HG03571 (cell line): Measurements from ENCODE around the gene NAP1L5.

Experiments
- ATAC-seq: cut with Tn5 transposase; IDR thresholded peaks from one replicate; pipeline ENCODE4 v1.9.1; 2021; ENCODE audit not compliant: unreplicated experiment

The NAP1L5 gene

DNA sequence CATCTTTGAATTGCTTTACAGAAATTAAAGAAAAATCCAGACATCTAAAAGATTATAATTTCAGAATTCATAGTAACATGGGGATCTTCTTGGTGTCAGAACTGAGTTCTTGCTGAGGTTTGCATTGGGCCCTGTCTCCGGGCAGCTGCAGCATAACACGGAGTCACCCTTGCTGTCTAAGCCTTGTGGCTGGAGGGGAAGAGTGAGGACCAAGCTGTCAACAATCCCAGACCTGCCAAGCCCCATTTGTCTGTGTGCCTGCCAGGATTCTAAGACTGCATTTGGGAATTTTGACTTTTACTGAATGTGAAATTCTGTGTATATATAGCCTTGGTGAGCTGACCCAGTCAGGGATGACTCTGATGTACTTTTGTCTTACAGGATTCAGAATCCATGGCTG lies 25.2 kb upstream of the NAP1L5 start:
- ATAC-seq = no peak

DNA sequence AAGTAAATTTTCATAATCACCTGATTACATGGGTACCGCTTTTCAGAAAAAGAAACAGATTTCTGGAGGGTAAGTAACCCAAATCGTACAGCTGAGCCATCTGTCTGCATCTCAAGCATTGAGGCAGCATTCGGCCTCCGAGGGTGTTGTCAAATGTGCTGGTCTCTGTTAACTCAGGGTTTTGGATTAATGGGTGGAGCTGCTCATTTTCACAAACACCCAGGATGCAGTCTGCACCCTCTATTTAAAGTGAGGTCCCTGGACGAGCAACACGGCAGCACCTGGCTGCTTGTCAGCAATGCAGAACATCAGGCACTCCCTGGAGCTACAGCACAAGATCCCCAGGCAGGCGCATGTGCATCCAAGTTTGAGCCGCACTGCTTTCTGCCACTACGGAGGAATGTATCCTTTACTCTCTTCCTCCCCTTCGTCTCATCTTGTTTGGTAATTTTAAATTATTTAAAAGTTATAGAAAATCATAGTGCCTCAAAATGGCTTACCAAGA lies 24.7 kb upstream of the NAP1L5 start:
- no peak for ATAC-seq

- ATAC-seq = no peak
Observed at GRCh38 chr4:88720451-88721428, 23.1 kb upstream of the NAP1L5 start.

DNA sequence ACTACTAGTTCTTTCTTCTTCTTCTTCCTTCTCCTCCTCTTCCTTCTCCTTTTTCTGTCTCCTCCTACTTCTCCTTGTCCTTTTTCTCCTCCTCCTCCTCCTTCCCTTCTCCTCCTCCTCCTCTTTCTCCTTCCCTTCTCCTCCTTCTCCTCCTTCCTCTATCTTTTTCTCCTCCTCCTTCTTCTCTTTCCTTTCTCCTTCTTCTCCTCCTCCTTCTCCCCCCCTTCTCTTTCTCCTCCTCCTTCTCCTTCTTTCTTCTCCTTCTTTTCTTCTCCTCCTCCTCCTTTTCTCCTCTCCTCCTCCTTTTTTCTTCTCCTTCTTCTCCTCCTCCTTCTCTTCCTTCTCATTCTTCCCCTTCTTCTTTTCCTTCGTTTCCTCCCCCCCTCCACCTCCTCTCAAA lies 21.8 kb upstream of the NAP1L5 start:
- ATAC-seq = no peak

GRCh38 chr4:88718098-88718497 lies 20.5 kb upstream of the NAP1L5 start:
- no peak for ATAC-seq

DNA sequence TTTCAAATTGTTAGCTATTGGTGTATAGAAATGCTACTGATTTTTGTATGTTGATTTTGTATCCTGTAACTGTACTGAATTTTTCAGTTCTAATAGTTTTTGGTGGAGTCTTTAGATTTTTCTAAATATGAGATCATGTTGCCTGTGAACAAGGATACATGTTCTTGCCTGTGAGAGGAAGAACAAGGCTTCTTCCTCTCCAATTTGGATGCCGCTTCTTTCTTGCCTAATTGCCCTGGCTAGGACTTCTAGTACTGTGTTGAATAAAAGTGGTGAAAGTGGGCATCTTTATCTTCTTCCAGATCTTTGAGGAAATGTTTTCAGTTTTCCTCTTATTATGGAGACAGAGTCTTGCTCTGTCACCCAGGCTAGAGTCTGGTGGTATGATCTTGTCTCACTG lies 16.2 kb upstream of the NAP1L5 start:
- ATAC-seq = no peak

GRCh38 chr4:88709989-88710388 lies 12.4 kb upstream of the NAP1L5 start:
- ATAC-seq = no peak

DNA sequence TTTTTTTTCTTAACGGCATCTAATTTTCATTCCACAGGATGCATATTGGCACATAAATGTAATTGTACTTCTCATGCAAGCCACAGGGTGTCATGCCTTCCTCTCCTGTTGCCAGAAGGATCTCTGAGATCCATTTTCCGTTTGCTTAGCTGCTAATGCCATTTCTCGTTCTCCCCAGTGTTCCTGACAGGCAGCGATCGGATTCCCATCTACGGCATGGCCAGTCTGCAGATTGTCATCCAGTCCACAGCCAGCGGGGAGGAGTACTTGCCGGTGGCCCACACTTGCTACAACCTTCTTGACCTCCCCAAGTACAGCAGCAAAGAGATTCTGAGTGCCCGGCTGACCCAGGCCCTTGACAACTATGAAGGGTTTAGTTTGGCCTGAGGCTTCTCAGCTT lies 8.9 kb upstream of the NAP1L5 start:
- no peak for ATAC-seq

DNA sequence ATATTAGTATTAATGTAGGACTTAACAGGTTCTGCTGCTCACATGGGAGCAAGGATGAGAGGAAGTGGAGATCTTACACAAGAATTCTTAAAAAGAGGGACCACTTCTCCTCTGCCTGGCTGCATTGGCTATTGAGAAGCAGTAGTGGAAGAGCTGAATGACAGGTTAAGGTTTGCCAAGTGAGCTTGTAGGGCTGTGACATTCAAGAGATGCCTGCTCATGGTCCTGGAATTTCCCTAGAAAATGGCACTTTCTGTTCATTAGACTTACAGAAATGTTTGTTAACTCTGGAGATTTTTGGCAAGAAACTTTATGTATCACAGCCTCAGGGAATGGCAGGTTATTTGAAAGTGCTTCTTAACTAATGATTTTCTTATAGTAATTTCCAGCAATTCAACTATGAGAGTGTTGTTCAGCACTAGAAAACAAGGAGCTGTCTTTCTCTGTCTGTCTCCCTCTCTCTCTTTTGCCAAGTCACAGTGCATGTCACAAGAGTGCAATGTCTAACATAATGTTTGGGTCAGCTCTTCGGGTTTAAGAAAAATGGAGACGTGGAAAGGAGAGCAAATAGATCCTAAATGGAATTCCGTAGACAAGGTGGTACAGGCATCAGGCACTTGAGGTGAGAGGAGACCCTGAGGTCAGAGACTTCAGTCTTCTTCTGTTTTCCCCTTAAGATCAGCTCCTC lies 8.3 kb upstream of the NAP1L5 start:
- no peak for ATAC-seq

DNA sequence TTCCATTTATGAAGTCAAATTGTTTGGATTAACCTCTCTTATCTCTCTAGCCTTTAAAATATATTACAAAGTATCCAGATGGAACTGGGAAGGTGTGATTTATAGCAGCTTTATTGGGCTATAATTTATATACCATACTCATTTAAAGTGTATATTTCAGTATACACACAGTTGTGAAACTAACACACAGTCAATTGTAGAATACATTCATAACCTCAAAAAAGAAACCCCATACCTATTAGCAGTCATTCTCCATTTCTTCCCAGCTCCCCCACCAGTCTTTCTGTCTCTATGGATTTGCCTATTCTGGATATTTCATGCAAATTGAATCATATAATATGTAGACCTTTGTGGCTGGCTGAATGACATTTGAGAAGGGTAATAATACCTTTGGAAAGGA lies 7.6 kb upstream of the NAP1L5 start:
- ATAC-seq = no peak

DNA sequence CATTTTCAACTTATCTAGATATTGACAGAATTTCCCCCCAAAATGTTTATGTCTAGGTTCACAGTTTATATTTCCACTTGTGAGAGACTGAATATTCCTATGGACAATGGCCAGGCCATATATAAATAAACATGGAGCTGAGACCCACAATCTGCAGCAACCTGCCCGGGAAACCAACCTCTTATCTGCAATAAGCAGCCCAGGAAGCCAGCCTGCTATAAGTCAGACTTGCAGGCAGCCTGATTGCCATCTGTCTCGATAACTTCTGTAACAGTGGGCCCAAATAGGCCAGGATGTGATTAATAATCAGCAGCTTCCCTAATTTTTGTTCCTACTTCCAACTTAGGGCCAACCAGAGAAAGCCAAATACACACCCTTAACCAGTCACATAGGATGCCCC lies 5.2 kb upstream of the NAP1L5 start:
- no peak for ATAC-seq

DNA sequence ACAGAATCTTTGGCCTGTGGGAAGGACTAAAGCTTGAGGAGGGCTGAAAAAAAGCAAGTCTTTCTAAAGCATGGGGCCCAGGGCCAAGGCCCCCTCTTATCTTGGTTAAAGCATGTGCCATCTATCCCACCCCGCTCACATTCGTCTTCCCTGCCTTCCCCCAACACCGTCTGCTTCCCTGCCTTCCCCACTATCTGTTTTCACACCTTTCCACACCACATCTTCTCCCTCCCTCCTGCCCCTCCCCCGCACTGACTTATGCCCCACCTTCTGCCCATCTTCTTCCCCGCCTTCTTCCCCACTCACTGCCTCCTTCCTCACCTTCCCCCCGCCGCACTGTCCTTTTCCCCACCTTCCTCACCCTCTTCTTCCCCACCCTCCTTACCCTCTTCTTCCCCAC lies 890 bp upstream of the NAP1L5 start:
- no peak for ATAC-seq

- ATAC-seq = no peak
Observed at GRCh38 chr4:88697141-88697540, 488 bp downstream of the NAP1L5 start.

DNA sequence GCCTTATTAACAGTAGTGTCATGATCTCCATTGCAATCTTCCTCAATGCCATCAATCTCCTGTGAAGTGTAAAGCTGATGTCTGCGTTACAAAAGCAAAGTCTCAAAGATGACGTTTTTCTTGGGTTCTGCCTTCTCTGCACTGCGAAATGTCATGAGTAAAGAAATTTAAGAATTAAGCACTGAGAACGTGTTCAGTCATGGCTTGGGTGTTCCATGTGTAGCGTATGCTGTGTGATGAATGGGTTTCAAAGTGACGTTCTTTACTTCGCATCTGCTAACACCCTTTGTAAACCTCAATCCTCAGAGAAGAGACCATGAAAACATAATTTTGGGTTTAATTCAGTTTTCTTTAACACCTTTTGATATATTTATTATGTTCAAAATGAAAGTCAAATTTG lies 999 bp downstream of the NAP1L5 start:
- no peak for ATAC-seq

DNA sequence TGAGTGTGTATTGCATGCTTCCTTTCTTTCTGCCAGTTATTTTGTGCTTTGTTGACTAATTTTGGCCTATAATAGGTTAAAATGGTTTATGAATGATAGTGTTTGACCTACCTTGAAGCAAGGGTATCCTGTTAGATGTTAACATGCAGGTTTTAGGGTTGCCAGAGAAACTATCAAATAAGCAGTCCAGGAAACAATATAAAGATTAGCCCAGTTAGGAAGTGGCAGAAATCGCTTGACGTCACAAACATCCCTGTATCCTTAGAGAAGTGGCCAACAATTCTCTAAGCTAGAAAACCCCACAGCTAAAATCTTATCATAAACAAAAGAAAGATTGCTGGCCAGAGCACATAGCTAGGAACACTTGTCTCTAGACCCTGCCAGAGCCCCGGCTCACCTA lies 3.8 kb downstream of the NAP1L5 start:
- ATAC-seq = no peak

DNA sequence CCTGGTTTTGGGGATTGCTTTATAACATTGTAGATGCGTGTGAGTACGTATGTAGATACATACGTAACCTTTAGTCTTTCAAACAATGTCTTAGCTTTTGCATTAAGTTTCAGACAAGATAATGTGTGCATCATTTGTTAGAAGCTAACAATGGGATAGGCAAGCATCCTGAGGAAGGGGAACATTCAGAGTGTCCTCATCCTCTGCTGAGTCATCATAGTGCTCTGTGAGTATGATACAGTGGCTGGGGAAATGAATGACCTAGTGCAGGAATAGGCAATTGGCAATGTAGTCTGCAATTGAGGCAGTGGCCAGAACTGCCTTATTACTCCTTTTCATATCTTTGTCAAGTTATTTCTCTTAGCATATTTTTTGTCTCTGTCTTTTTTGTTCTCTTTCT lies 7.3 kb downstream of the NAP1L5 start:
- no peak for ATAC-seq

- no peak for ATAC-seq
Observed at GRCh38 chr4:88681209-88681608, 16.4 kb downstream of the NAP1L5 start.

DNA sequence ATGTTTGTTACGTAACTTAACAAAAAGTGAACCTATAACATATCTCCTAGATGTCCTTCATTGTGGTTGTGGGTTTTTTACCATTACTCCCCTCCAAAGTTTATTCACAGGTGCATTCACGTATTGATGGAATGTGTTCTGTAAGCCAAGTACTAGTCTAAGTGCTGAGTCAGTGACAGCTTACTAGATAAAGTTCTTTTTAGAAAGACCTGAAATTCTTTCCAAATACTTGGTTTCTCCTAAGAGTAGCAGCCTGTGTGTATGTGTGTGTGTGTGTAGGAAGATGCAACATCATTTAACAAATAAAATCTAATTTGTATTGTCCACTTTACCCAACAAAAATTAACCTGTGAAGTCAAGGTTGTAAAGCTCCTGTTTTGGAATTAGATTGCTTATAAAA lies 22.1 kb downstream of the NAP1L5 start:
- no peak for ATAC-seq

DNA sequence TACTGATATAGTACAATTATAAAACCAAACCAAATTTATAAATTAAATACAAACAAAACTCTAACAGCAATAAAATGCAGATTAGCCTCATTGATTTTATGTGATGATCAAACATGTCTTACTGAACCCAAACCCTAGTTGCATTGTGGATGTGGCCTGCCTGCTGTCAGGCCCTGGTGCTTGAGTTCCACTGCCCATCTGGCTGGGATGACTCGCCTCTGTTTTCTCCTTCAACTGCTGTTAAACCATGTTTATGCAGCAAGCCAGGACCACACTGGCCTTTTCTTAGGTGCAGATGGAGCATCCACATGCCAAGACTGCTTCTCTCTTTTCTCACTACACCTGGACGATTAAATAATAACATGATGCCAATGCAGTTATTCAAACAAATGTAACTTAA lies 22.6 kb downstream of the NAP1L5 start:
- ATAC-seq = no peak

GRCh38 chr4:88674565-88674964 lies 23.1 kb downstream of the NAP1L5 start:
- no peak for ATAC-seq

- ATAC-seq = no peak
Observed at GRCh38 chr4:88673886-88674285, 23.7 kb downstream of the NAP1L5 start.

GRCh38 chr4:88672987-88673386 lies 24.6 kb downstream of the NAP1L5 start:
- no peak for ATAC-seq
